Memory B cell (primary cell): Measurements from ENCODE around the gene XRCC6.
A peak's percentile ranks its signal among the peaks of the same experiment; 100 is the strongest.
"Not testable (repeated sequence)": the region's sequence is repeated elsewhere in the genome, so short reads cannot be mapped to it uniquely, and the experiment has no call there.

ENCODE experiments used
- ATAC-seq: fragments of 150-1000 bp; cut with Tn5 transposase; 2 replicates; pipeline ENCODE4 v1.10.0; 2021; ENCODE audit warnings: low read depth, mild to moderate bottlenecking, moderate library complexity
- DNase-seq, 2 donors: peaks; one replicate each; pipeline ENCODE4 v3.0.0; 2022; ENCODE audit warnings: low spot score in 2 of 2
- H3K27ac Mint-ChIP-seq: one replicate; pipeline ENCODE4 v1.8.0; 2022; ENCODE audit warnings: mild to moderate bottlenecking, moderate library complexity, mixed read lengths
- H3K27me3 Mint-ChIP-seq: one replicate; pipeline ENCODE4 v1.8.0; 2022; ENCODE audit warnings: mixed read lengths
- H3K36me3 Mint-ChIP-seq: one replicate; pipeline ENCODE4 v1.8.0; 2022; ENCODE audit warnings: mild to moderate bottlenecking, mixed read lengths
- H3K4me1 Mint-ChIP-seq: one replicate; pipeline ENCODE4 v1.8.0; 2022; ENCODE audit warnings: mixed read lengths
- H3K4me3 Mint-ChIP-seq: one replicate; pipeline ENCODE4 v1.8.0; 2022; ENCODE audit warnings: mild to moderate bottlenecking, moderate library complexity, mixed read lengths
- H3K9me3 Mint-ChIP-seq: one replicate; pipeline ENCODE4 v1.8.0; 2022; ENCODE audit warnings: mixed read lengths

The XRCC6 gene

DNA sequence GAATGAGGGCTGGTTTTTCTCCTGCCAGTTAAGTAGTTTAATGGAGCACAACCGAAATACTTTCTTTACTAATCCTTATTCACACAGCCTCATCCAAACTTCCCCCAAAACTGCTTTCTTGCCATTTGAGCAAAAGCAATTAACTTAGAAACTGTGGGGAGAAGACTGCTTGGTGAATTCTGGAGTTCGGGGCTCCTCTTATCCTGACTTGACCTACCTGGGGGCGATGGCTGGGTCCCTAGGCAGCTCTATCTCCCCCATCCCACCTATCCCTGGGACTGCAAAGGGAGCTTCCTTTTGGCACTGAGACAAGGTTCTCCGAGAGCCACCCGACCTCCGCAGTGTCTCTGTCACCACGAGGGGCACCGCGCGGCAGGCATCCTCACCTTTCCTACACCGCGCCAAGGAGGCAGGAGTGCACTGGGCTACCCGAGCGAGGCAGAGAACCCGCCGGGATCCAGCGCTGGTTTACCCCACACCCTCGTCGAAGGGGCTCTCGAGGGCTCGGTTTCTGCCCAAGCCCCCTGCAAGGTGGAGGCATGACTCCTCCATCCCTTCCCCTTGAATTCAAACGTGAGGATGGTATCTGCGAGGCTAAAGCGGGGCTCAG lies 1.0 kb upstream of the XRCC6 start:
- ATAC-seq (peak; percentile 6), DNase-seq (peak; percentile 14 to 42)
- H3K9me3 Mint-ChIP-seq = no peaks in the 10 kb centered on the region
- H3K27me3 Mint-ChIP-seq = no peaks in the 10 kb centered on the region
- H3K27ac Mint-ChIP-seq = peak overlapping the region; percentile 96
- peak overlapping the region; percentile 90 for H3K4me3 Mint-ChIP-seq
- peaks cover 6% of the 10 kb centered on the region for H3K36me3 Mint-ChIP-seq
- H3K4me1 Mint-ChIP-seq = peaks cover 30% of the 10 kb centered on the region

DNA sequence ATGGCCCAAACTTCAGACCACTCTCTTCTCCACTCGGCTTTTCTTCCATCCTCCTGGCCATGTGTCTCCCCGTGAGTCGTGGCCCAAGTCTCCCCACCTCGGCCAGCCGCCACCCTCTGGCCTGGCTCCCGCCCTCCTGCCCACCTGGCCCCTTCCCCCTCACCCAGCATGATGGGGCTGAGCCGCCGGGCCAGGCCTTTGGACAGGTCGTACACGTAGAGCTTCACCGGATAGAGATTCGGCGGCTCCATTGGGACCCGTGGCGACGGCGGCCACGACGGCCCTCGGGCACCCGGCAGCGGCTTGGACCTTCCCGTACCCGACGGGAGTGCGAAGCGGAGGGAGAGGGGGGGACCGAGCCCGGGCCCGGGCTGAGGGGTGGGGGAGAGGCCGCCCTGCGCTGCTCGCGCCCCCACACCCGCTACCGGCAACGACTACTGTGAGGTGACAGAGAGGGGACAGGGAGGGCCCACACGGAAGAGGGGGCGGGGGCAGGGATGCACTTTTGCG lies 451 bp upstream of the XRCC6 start, which contains the start of gene DESI1:
Gene DESI1, minus strand, starts transcription at position 455 of the 510 bp plus-strand sequence. Its CDS starts 204 bp downstream, at position 251.
- Mint-ChIP-seq H3K27ac (peak within 1 kb of the TSS; percentile 96), H3K36me3 (peaks cover 6% of the 10 kb centered on the region), H3K27me3 (no peaks in the 10 kb centered on the region), H3K9me3 (no peaks in the 10 kb centered on the region), H3K4me1 (peaks cover 30% of the 10 kb centered on the region), H3K4me3 (peak within 1 kb of the TSS; percentile 90)
- DNase-seq (no peak), ATAC-seq (peak; percentile 28)

DNA sequence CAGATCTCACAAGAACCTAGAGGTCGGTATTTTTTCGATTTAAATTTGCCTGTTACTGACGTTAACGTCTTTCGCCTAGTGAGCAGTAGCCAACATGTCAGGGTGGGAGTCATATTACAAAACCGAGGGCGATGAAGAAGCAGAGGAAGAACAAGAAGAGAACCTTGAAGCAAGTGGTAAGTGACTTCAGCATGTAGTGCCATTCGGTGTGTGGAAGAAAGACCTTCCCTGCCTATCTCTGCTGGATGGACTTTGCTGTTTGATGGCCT lies 750 bp downstream of the XRCC6 start:
- Mint-ChIP-seq H3K4me1 (peaks cover 30% of the 10 kb centered on the region), H3K9me3 (no peaks in the 10 kb centered on the region), H3K4me3 (peak overlapping the region; percentile 90), H3K27me3 (no peaks in the 10 kb centered on the region), H3K36me3 (peaks cover 6% of the 10 kb centered on the region), H3K27ac (peak overlapping the region; percentile 96)
- ATAC-seq = no peak
- DNase-seq = no peak

DNA sequence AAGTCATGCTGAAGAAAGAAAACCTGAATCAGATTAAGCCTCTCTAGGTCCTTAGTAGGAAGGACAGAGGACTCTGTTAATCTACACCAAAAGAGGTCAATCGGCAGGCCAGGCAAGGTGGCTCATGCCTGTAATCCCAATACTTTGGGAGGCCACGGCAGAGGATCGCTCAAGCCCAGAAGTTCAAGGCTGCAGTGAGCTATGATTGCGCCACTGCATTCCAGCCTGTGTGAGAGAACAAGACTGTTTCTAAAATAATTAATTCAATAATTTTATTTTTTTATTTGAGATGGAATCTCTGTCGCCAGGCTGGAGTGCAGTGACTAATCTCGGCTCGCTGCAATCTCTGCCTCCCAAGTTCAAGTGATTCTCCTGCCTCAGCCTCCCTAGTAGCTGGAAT lies 4.5 kb downstream of the XRCC6 start:
- ATAC-seq (no peak), DNase-seq (no peak)
- Mint-ChIP-seq H3K9me3 (no peaks in the 10 kb centered on the region), H3K4me3 (no peak overlapping the region), H3K36me3 (peaks cover 28% of the 10 kb centered on the region), H3K27me3 (no peaks in the 10 kb centered on the region), H3K4me1 (peaks cover 15% of the 10 kb centered on the region), H3K27ac (no peak overlapping the region)

DNA sequence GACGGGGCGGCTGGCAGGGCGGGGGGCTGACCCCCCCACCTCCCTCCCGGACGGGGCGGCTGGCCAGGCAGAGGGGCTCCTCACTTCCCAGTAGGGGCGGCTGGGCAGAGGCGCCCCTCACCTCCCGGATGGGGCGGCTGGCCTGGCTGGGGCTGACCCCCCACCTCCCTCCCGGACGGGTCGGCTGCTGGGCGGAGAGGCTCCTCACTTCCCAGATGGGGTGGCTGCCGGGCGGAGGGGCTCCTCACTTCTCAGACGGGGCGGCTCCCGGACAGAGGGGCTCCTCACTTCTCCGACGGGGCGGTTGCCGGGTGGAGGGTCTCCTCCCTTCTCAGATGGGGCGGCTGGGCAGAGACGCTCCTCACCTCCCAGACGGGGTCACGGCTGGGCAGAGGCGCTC lies 10.0 kb downstream of the XRCC6 start:
- not testable (repeated sequence) for ATAC-seq, H3K4me1 Mint-ChIP-seq, H3K27ac Mint-ChIP-seq, H3K9me3 Mint-ChIP-seq, DNase-seq, H3K4me3 Mint-ChIP-seq, H3K27me3 Mint-ChIP-seq
- H3K36me3 Mint-ChIP-seq = peaks cover 33% of the 10 kb centered on the region

DNA sequence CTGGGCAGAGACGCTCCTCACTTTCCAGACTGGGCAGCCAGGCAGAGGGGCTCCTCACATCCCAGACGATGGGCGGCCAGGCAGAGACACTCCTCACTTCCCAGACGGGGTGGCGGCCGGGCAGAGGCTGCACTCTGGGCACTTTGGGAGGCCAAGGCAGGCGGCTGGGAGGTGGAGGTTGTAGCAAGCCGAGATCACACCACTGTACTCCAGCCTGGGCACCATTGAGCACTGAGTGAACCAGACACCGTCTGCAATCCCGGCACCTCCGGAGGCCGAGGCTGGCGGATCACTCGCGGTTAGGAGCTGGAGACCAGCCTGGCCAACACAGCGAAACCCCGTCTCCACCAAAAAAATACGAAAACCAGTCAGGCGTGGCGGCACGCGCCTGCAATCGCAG lies 10.5 kb downstream of the XRCC6 start:
- H3K27ac Mint-ChIP-seq, H3K4me1 Mint-ChIP-seq, ATAC-seq: not testable (repeated sequence)

DNA sequence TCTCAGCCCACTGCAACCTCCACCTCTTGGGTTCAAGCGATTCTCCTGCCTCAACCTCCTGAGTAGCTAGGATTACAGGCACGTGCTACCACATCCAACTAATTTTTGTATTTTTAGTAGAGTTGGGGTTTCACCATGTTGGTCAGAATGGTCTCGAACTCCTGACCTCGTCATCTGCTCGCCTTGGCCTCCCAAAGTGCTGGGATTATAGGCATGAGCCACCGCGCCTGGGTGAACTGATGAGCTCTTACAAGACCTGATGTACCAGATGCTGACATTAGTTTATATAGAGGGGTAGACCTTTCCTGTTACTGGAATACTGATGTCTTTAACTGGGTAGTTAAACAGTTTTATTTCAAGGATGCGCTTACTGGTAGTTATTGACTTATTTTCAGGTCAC lies 13.5 kb downstream of the XRCC6 start:
- H3K9me3 Mint-ChIP-seq, H3K4me3 Mint-ChIP-seq, H3K27ac Mint-ChIP-seq, H3K4me1 Mint-ChIP-seq, ATAC-seq, H3K27me3 Mint-ChIP-seq, DNase-seq: not testable (repeated sequence)
- peaks cover 25% of the 10 kb centered on the region for H3K36me3 Mint-ChIP-seq

More for the DNA sequence above, 10.5 kb downstream of the XRCC6 start:
- DNase-seq, H3K27me3 Mint-ChIP-seq, H3K4me3 Mint-ChIP-seq, H3K9me3 Mint-ChIP-seq: not testable (repeated sequence)
- peaks cover 37% of the 10 kb centered on the region for H3K36me3 Mint-ChIP-seq

DNA sequence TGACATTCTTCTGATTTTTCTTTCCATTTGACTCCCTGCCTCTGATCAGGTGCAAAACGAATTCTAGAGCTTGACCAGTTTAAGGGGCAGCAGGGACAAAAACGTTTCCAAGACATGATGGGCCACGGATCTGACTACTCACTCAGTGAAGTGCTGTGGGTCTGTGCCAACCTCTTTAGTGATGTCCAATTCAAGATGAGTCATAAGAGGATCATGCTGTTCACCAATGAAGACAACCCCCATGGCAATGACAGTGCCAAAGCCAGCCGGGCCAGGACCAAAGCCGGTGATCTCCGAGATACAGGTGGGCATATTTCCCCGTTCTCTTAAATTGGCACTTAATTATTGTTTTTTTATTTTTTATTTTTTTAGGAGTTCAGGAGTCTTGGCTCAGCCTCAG lies 15.4 kb downstream of the XRCC6 start:
- DNase-seq (no peak), ATAC-seq (no peak)
- Mint-ChIP-seq H3K9me3 (no peaks in the 10 kb centered on the region), H3K4me1 (no peaks in the 10 kb centered on the region), H3K27ac (no peak overlapping the region), H3K4me3 (no peak overlapping the region), H3K36me3 (peaks cover 29% of the 10 kb centered on the region), H3K27me3 (no peaks in the 10 kb centered on the region)

DNA sequence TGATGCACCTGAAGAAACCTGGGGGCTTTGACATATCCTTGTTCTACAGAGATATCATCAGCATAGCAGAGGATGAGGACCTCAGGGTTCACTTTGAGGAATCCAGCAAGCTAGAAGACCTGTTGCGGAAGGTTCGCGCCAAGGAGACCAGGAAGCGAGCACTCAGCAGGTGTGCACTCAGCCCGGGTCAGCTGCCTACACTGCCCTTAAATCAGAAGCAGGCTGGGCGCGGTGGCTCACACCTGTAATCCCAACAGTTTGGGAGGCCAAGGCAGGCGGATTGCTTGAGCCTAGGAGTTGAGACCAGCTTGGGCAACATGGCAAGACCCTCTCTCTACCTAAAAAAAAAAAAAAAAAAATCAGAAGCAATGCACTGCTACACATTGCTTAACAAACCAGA lies 16.5 kb downstream of the XRCC6 start:
- not testable (repeated sequence) for H3K4me3 Mint-ChIP-seq, H3K4me1 Mint-ChIP-seq, ATAC-seq, DNase-seq, H3K27ac Mint-ChIP-seq, H3K9me3 Mint-ChIP-seq, H3K27me3 Mint-ChIP-seq
- peaks cover 33% of the 10 kb centered on the region for H3K36me3 Mint-ChIP-seq

DNA sequence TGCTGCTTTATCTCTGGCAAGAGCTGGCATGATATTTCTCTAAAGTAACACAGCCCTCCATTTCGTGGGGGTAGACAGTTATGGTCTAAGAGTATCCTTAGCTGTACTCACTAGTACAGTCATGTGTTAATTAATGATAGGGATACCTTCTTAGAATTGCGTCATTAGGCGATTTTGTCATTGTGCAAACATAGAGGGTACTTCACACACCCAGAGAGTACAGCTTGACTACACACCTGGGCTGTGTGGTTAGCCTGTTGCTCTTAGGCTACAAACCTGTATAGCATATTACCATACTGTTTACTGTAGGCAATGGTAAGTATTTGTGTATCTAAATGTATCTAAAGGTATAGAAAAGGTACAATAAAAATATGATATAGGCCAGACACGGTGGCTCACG lies 17.0 kb downstream of the XRCC6 start:
- H3K36me3 Mint-ChIP-seq = peaks cover 33% of the 10 kb centered on the region

DNA sequence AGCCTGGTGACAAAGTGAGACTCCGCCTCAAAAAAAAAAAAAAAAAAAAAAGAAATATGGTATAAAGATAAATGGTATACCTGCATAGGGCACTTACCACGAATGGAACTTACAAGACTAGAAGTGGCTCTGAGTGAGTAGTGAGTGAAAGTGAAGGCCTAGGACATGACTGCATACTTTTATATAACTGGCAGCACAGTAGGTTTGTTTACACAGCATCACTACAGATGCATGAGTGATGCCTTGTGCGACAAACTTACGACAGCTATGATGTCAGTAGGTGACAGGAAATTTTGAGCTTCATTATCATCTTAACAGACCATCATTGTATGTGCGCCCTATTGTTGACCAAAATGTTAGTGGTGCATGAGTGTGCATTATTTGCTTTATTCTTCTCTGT lies 17.7 kb downstream of the XRCC6 start:
- peaks cover 31% of the 10 kb centered on the region for H3K36me3 Mint-ChIP-seq
- H3K27ac Mint-ChIP-seq = no peak overlapping the region

More for the DNA sequence above, 17.0 kb downstream of the XRCC6 start:
- ATAC-seq = no peak
- peaks cover 2% of the 10 kb centered on the region for H3K9me3 Mint-ChIP-seq
- DNase-seq = no peak
- no peak overlapping the region for H3K4me3 Mint-ChIP-seq
- peaks cover 2% of the 10 kb centered on the region for H3K4me1 Mint-ChIP-seq
- no peaks in the 10 kb centered on the region for H3K27me3 Mint-ChIP-seq
- H3K27ac Mint-ChIP-seq = no peak overlapping the region

DNA sequence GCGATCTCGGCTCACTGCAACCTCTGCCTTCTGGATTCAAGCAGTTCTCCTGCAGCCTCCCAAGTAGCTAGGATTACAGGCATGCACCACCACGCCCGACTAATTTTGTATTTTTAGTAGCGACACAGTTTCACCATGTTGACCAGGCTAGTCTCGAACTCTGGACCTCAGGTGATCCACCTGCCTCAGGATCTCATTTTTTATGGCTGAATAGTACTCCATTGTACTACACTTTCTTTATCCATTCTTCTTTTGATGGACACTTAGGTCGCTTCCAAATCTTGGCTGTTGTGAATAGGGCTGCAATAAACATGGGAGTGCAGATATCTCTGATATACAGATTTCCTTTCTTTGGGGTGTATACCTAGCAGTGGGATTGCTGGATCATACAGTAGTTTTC lies 20.8 kb downstream of the XRCC6 start:
- ATAC-seq = no peak
- H3K27me3 Mint-ChIP-seq = no peaks in the 10 kb centered on the region
- peaks cover 27% of the 10 kb centered on the region for H3K36me3 Mint-ChIP-seq
- peaks cover 2% of the 10 kb centered on the region for H3K4me1 Mint-ChIP-seq
- no peak overlapping the region for H3K4me3 Mint-ChIP-seq
- no peak overlapping the region for H3K27ac Mint-ChIP-seq
- DNase-seq = no peak
- peaks cover 2% of the 10 kb centered on the region for H3K9me3 Mint-ChIP-seq

More for the DNA sequence above, 17.7 kb downstream of the XRCC6 start:
- H3K4me3 Mint-ChIP-seq = no peak overlapping the region
- no peaks in the 10 kb centered on the region for H3K27me3 Mint-ChIP-seq
- no peak for ATAC-seq
- peaks cover 2% of the 10 kb centered on the region for H3K4me1 Mint-ChIP-seq
- no peak for DNase-seq
- H3K9me3 Mint-ChIP-seq = peaks cover 2% of the 10 kb centered on the region

DNA sequence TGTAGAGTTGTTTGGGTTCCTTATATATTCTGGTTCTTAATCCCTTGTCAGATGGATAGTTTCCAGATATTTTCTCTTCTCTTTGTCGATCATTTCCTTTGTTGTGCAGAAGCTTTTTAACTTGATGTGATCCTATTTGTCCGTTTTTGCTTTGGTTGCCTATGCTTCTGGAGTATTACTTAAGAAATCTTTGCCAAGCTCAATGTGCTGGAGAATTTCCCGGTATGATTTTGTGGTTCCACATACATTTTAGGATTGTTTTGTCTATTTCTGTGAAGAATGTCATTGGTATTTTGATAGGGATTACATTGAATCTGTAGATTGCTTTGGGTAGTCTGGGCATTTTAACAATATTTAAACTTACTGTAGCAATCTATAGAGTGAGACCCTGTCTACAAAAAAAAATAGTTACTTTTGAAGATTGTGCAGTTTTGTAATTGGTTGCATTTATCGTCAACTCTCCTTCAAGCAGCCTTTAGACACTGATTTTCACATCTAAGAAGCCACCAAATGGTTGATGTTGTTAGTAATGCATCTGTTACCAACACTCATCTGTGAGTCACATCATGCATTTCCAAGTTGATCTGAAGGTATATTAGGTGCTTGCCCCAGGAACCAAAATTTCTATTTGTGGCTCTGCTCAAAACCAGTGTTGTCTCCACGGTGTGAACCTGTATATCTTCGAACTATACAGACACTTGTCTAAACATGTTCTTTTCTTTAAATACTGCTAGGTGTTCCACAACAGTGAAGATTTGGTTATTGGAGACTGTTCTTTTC lies 21.4 kb downstream of the XRCC6 start:
- peaks cover 25% of the 10 kb centered on the region for H3K36me3 Mint-ChIP-seq
- H3K4me1 Mint-ChIP-seq = peaks cover 2% of the 10 kb centered on the region
- no peak overlapping the region for H3K27ac Mint-ChIP-seq
- no peak for DNase-seq
- H3K27me3 Mint-ChIP-seq = no peaks in the 10 kb centered on the region
- ATAC-seq = no peak
- H3K9me3 Mint-ChIP-seq = peaks cover 2% of the 10 kb centered on the region
- H3K4me3 Mint-ChIP-seq = no peak overlapping the region

DNA sequence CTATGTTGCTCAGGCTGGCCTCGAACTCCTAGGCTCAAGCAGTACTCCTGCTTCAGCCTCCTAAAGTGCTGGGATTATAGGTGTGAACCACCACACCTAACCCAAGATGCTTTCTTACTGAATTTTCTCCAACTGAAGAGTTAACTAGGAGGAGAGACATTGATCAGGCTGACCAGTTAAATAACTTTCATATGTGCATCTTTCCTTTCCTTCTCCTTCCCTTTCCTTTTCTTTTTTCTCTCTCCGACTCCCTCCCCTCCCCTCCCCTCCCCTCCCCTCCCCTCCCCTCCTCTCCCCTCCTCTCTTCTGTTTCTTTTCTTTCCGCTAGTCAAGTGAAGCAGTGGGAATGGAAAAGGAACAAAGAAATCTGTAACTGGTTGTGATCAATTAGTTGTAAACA lies 26.7 kb downstream of the XRCC6 start:
- peak overlapping the region; percentile 69 for H3K27ac Mint-ChIP-seq
- H3K4me1 Mint-ChIP-seq = peaks cover 3% of the 10 kb centered on the region
- H3K9me3 Mint-ChIP-seq = no peaks in the 10 kb centered on the region
- H3K27me3 Mint-ChIP-seq = no peaks in the 10 kb centered on the region
- H3K4me3 Mint-ChIP-seq = no peak overlapping the region
- ATAC-seq (no peak), DNase-seq (no peak)
- H3K36me3 Mint-ChIP-seq = peaks cover 20% of the 10 kb centered on the region
